GM18951 (cell line): ENCODE data around the gene USP33.
"Not testable (repeated sequence)": the region's sequence is repeated elsewhere in the genome, so short reads cannot be mapped to it uniquely, and the experiment has no call there.

Experiments
- POLR2A ChIP-seq: IDR thresholded peaks from 4 replicates; pipeline ENCODE4 v1.6.1; 2011; ENCODE audit warnings: mild to moderate bottlenecking; ENCODE audit not compliant: insufficient read length, insufficient read depth; ENCODE audit errors: extremely low read depth
- in situ Hi-C: fragments of 300-500 bp; cut with MboI; formaldehyde crosslinking; loops from one replicate; pipeline ENCODE4 v1.12.0; 2022; ENCODE audit warnings: low sequenced_read_pairs, mixed read lengths, inconsistent platforms; ENCODE audit not compliant: unreplicated experiment

USP33 gene

DNA sequence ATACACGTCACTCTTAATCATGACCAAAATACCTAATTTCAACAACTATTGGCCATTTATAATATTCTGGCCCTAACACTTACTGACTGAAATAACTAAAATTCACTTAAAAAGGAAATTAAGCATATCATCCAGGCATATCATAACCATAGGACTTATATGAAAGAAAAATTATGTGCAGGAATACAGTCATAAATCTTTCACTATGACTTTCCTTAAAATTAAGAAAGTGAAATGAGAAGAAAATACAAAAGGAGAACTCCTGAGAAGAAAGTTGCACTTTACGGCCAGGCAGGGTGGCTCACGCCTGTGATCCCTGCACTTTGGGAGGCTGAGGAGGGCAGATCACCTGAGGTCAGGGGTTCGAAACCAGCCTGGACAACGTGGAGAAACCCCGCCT is 86.6 kb downstream of the USP33 start:
- no peak for TF ChIP-seq POLR2A
- in situ Hi-C loops, result no loop called here

- in situ Hi-C loops, result no loop called here
- TF ChIP-seq POLR2A, result no peak
Measured at GRCh38 chr1:77672374-77672773, 87.3 kb downstream of the USP33 start.

GRCh38 chr1:77671836-77672235 is 87.8 kb downstream of the USP33 start:
- in situ Hi-C loops, result no loop called here
- no peak for TF ChIP-seq POLR2A

- no peak for TF ChIP-seq POLR2A
- in situ Hi-C loops, result no loop called here
Measured at GRCh38 chr1:77670330-77670729, 89.3 kb downstream of the USP33 start.

GRCh38 chr1:77668924-77669449 is 90.7 kb downstream of the USP33 start:
- no peak for TF ChIP-seq POLR2A
- in situ Hi-C loops, result no loop called here

DNA sequence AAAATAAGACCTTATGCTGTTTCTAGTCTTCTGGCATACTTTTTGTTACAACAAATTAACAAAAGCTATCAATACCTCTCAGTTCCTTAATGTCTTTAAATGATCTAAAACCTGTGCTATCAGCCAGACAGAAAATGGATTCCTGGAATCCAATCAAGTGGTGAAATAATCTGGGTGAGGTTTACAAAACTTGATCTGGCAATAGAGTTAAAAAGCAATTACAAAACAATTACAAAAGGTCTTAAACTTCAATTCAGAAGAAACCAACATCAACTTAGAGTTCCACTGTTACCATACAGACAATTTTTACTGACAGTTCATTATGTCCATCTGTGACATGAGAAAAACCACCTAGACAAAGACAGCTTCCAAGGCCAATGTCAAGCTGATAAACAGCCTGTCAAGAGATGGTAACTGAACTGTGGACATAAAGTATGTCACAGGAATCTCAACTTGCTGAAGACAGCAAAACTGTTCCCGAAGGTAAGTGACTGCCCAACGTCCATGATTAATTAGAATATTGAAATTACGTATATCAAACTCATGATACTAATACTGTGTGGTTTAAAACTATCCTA is 94.6 kb downstream of the USP33 start:
- TF ChIP-seq POLR2A, result no peak
- in situ Hi-C loops, result no loop called here

DNA sequence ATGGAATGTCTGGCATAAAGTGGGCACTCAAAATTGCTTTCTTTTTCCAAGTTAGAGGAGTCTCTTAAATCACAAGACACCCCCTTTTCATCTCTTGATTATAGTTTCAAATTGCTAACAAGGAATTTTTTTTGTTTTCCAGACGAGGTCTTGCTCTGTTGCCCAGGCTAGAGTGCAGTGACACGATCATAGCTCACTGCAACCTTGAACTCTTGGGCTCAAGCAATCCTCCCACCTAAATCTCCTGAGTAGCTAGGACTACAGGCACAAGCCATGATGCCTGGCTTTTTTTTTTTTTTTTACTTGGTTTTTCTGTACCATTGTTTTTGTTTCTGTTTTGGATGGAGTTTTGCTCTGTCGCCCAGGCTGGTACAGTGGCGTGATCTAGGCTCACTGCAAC is 98.0 kb downstream of the USP33 start:
- in situ Hi-C loops, result no loop called here
- no peak for TF ChIP-seq POLR2A

- TF ChIP-seq POLR2A, result no peak
- in situ Hi-C loops, result no loop called here
Measured at GRCh38 chr1:77659879-77660593, 99.6 kb downstream of the USP33 start.

DNA sequence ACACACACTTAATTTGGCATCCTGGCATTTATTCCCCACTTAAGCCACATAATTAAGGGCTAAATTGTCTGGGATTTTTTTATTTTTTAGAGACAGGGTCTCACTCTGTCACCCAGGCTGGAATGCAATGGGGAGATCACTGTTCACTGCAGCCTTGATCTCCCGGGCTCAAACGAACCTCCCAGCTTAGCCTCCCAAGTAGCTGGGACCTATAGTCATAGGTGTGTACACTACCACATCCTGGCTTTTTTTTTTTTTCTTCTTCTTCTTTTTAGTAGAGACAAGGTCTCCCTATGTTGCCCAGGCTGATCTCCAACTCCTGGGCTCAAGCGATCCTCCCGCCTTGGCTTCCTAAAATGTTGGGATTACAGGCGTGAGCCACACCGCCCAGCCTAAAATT is 101.4 kb downstream of the USP33 start:
- TF ChIP-seq POLR2A, result no peak
- in situ Hi-C loops, result no loop called here

DNA sequence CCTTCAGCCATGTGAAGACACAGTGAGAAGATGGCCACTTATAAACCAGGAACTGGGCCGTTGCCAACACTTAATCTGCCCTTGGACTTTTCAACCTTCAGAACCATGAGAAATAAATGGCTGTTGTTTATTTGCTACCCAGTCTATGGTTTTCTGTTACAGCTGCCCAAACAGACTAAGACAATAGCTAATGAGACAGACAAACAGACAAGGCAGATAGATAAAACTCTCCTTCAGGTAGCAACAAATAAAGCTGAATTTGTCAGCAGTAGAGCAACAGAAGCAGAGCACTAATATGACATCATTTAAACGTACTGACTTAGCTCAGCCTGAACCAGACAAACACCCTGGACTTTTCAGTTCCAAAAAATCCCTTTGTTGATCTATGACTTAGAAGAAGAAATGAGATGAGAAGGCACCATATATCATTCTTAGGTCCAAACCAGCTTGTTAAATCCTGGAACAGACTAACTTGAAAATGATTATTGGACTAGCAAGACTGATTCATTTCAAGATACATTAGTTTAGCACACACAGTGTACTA is 104.1 kb downstream of the USP33 start:
- TF ChIP-seq POLR2A, result no peak
- in situ Hi-C loops, result no loop called here

DNA sequence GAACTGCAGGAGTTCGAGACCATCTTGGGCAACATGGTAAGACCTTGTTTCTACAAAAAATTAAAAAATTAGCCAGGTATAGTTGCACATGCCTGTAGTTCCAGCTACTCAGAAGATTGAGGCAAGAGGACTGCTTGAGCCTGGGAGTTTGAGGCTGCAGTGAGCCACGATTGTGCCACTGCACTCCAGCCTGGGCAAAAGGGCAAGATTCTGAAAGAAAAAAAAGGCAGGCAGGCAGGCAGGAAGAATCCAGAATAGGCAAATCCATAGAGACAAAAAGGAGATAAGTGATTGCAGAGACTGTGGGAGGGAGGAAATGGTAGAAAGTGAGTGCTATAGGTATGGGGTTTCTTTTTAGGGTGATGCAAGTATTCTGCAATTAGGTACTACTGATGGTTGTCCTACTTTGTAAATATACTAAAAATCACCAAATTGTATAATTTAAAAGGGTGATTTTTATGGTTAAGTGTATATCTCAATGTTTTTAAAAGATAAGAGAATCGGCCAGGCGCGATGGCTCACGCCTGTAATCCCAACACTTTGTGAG is 106.6 kb downstream of the USP33 start:
- TF ChIP-seq POLR2A, result no peak
- in situ Hi-C loops, result no loop called here

GRCh38 chr1:77652268-77652667 is 107.4 kb downstream of the USP33 start:
- in situ Hi-C loops, result no loop called here
- TF ChIP-seq POLR2A, result no peak

- in situ Hi-C loops, result no loop called here
- no peak for TF ChIP-seq POLR2A
Measured at GRCh38 chr1:77649127-77649526, 110.5 kb downstream of the USP33 start.

- in situ Hi-C loops, result not testable (repeated sequence)
Measured at GRCh38 chr1:77646224-77646623, 113.4 kb downstream of the USP33 start.
